Endothelial cell of hepatic sinusoid (primary cell): Measurements from ENCODE around the gene CDKN2B.
"Not testable (repeated sequence)": the region's sequence is repeated elsewhere in the genome, so short reads cannot be mapped to it uniquely, and the experiment has no call there.

ENCODE experiments used
- in situ Hi-C: cut with HindIII; loops from 2 replicates; pipeline ENCODE4 v1.10.0; 2017; ENCODE audit warnings: low sequenced_read_pairs

The CDKN2B gene

GRCh38 chr9:22008717-22009505, at the start of gene CDKN2B:
TSS of gene CDKN2B (minus strand) at chr9:22009305. CDS start at chr9:22008953, 352 bp downstream.
- in situ Hi-C loops = no loop called here

- in situ Hi-C loops = not testable (repeated sequence)
Observed at GRCh38 chr9:22057972-22058371, 48.9 kb upstream of the CDKN2B start.

DNA sequence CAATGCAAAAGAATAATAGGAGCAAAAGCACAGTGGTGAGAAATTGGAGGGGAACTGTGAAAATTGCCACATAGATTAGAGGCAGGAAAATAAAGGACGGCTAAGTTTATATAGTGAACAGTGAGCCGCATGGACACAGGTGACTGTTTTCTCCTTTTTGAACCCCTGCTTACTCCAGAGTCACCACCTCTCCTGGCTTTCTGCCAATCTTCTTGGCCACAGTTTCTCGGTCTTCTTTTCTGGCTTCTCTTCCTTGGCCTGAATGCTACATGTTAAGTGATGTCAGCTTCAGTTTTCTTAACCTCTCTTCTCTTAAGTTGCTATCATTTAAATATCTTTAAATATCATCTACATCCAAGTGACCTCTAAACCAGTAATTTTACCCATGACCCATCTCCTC, 47.3 kb upstream of the CDKN2B start:
- in situ Hi-C loops = no loop called here

DNA sequence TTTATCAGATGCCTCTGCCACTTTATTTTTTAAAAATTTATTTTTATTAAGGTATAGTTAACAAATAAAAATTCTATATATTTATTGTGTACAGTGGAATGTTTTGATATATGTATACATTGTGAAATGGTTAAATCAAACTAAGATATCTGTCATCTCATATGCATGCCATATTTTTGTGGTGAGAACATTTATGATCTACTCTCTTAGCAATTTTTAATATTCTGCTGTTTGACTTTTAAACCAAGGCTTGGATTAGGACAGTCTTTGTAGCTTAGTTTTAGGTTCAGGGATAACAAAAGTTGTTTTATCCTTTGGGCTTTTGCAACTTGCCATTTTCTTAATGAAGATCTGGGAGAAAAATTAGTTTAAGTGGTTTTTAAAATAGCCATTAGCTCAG, 46.0 kb upstream of the CDKN2B start:
- in situ Hi-C loops = no loop called here

DNA sequence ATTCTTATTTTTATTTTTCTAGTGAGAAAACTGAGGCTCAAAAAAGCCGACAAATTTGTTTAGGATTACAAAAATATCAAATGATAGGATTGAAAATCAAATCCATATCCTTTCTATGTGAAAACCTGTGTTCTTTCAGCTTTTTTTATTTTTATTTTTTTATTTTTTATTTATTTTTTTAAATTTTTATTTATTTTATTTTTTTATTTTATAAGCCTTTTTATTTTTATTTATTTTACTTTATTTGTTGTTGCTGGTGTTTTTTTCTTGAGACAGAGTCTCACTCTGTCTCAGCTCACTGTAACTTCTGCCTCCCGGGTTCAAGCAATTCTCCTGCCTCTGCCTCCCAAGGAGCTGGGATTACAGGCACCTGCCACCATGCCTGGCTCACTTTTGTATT, 45.4 kb upstream of the CDKN2B start:
- in situ Hi-C loops = no loop called here

DNA sequence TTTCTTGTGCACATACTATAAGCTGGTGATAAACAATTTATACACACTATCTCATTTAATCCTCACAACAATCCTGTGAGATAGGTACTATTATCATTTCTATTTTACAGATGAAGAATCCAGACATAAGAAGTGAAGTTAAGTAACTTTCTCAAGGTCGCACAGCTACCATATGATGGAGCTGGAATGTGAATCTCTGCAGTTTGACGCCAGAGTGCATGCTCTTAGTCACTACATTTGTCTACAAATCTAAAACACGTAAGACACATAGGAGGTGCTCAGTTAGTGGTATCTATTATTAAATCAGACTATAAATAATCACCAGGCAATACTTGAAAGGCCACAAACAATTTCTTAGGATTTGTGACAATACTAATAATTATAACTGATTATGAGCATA, 45.0 kb upstream of the CDKN2B start:
- in situ Hi-C loops = no loop called here

DNA sequence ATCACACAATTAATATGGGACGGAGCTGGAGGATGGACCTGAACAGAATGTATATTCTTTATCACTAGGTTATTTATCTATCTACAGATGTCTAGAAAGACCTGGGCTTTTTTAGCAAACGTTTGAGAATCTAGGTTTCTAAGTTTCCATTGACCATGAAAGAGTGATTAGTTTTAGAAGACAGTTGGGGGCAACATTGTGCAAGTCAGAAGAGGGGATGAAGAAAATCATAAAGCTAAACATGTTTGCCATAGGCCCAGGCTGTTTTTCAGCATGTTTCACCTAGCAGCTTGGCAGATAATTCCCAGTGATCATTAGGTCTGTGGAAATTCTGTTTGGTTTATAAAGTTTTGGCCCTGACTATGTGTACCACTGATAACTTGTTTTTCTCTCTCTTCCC, 44.1 kb upstream of the CDKN2B start:
- in situ Hi-C loops = no loop called here

DNA sequence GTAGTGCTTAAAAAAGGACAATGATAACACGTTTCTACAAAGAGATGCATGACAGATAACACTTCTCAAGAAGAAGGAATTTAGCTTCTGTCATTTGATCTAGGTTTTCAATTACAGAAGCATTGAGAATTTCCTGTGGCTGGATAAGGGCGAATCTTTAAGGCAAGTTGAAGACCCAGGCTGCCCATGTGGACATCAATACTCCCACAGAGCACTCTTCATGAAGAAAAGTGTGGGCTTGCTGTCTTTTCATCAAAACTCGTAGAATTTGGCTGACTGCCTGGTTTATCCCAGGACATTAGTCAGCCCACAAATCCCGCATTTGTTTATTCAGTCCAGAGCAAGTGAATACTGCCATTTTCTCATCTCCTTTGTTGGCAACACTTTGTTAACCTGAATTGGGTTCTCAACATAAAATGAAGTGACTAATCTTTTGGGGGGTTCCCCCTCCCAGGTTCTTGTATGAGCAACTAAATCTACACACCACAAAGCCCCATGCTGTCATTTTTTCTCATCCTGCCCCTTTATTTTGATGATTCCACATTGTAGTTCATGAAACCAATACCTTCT, 43.4 kb upstream of the CDKN2B start:
- in situ Hi-C loops = no loop called here

- in situ Hi-C loops = no loop called here
Observed at GRCh38 chr9:22050924-22051323, 41.8 kb upstream of the CDKN2B start.

DNA sequence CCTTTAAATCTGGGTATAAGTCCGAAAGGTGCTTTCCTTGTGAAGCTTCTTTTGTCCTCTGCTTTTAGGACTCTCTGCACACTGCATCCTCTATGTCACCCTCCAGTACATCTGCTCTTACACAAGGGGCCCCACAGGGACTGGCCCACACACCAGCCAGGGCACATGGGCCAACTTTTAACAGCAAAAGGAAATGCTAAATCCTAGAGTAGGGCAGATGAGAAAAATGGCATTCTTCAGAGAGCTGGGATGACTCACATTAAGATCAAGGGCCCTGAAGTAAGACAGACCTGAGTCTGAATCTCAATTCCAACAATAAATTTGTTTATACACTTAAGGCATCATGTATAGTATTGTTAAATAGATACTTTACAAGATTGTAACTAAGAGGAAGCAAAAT, 40.3 kb upstream of the CDKN2B start:
- in situ Hi-C loops = loop anchor here (25.0 kb wide), 2 partner anchors 188 to 237 kb away; partner anchors contain the start of gene MTAP

- in situ Hi-C loops = loop anchor here (25.0 kb wide), 2 partner anchors 190 to 235 kb away; partner anchors contain the start of gene MTAP
Observed at GRCh38 chr9:22047596-22047995, 38.5 kb upstream of the CDKN2B start.

GRCh38 chr9:22046243-22046885, 37.3 kb upstream of the CDKN2B start:
- in situ Hi-C loops = loop anchor here (25.0 kb wide), 2 partner anchors 191 to 234 kb away; partner anchors contain the start of gene MTAP

- in situ Hi-C loops = loop anchor here (25.0 kb wide), 2 partner anchors 192 to 233 kb away; partner anchors contain the start of gene MTAP
Observed at GRCh38 chr9:22045423-22045822, 36.3 kb upstream of the CDKN2B start.

GRCh38 chr9:22044583-22044982, 35.5 kb upstream of the CDKN2B start:
- in situ Hi-C loops = loop anchor here (5.0 to 25.0 kb wide), 3 partner anchors 103 to 232 kb away; partner anchors contain the start of gene MTAP

DNA sequence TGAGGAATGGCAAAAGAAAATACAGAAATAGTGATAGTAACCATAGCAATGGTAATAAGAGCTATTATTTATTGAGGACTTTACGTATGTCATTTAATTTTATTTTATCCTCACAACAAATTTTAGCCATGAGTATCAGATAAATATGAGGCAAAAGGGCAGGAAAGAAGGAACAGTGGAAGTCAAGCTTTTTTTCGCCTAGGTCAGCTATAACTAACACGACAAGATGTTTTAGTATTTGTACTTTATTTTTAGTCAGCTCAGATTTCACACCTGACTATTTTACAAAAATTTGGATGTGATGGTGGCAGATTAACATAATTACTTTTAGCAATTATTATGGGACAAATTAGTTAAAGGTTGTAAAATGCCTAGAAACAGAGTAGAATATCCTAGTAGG, 34.8 kb upstream of the CDKN2B start:
- in situ Hi-C loops = loop anchor here (5.0 to 25.0 kb wide), 3 partner anchors 103 to 232 kb away; partner anchors contain the start of gene MTAP

DNA sequence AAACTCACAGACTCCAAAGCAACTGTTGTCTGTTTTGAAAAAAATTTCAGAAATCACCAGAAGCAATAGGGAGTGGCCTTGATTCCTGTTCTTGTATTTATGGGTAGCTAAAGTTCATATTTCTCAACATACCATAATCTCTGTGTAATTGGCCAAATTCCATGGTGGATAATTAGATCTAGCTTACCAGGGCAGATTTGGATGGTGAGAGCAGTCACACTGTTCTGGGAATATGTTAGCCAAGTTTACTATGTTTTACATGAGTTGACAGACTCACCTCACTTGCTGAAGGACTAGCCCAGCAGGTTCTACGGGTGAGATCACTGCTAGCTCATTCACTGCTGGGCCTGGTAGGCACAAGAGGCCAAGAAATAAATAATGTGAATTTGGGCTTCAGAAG, 32.7 kb upstream of the CDKN2B start:
- in situ Hi-C loops = loop anchor here (5.0 to 25.0 kb wide), 3 partner anchors 106 to 229 kb away; partner anchors contain the start of gene MTAP

DNA sequence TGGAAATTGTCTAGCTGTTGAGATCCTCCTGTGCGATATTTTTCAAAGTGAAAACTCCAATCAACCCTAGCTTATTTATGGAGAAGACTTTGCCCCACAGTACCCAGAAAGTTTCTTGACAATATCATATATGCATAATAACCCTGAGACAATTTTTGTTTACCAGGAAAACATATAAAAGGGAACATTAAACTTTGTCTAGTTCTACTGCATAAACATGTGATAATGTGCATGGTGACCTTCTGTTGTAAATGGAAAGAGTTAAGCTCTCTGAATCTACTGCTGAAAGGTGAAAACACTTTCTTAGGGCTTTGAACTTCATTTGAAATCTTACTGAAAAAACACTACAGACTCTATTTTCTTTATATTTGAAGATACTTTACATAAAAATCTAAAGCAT, 32.2 kb upstream of the CDKN2B start:
- in situ Hi-C loops = loop anchor here (5.0 to 25.0 kb wide), 3 partner anchors 106 to 229 kb away; partner anchors contain the start of gene MTAP

DNA sequence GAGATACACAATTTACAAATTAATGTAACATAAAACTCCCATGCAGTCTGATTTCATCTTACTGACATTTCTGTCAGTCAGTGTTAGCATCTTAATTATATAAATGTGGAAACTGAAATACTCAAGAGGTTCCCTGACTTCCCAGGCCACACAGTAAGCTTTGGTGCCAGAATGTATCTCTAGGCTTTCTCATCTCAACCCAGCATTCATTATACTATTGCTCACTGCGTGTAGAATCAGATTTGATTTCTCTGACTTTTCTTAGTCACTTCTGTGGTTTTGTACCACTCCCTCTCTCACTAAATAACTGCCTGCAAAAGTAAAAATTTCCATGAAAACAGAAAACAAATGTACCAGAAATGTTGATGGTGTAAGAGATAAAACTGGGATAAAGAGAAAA, 31.7 kb upstream of the CDKN2B start:
- in situ Hi-C loops = loop anchor here (5.0 to 25.0 kb wide), 3 partner anchors 107 to 228 kb away; partner anchors contain the start of gene MTAP

- in situ Hi-C loops = loop anchor here (5.0 to 25.0 kb wide), 4 partner anchors 48 to 227 kb away; partner anchors contain the start of gene MTAP
Observed at GRCh38 chr9:22039258-22039657, 30.2 kb upstream of the CDKN2B start.

DNA sequence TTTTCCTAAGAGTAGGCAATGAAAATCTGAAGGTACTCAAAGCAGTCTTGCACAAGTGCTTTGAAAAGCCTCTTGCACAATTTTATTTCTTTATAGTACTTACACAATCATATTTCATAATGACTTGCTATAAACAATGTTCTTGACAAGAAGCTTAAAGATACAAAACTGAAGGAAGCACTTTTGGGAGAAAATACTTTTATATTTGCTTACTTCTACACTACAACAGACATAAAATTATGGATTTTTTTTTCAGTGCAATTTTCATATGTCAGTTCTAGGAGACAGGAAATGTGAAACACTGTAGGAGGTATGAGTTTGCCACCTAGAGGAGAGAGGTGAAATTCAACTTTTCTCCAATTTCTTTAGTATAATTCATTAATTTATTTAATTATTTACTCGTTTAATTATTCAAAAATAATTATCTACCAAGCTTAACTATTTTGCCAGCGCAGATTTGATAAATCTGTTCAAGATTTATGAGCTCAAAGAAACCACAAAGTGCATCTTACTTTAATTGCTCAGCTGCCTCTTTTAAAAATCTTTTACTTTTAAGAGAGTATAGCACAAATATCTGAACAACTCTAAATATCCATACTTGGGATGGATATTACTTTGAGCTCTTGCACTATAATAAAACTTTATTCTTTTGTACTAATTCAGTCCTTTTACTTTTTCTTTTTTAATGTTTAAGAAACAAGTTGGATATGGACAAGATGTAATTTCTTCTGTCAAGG, 29.0 kb upstream of the CDKN2B start:
- in situ Hi-C loops = loop anchor here (5.0 to 25.0 kb wide), 4 partner anchors 49 to 226 kb away; partner anchors contain the start of gene MTAP
